Gastroesophageal sphincter (tissue), 4 donors: ENCODE results near the gene REM2. TPM values are rescaled to one million over a fixed set of nuclear protein-coding genes. Genes with fewer than 3 reads are reported as not detected.

Source experiments
- ATAC-seq: fragments of 150-250 bp; one replicate; pipeline ENCODE4 v1.9.1; 2016; ENCODE audit warnings: mild to moderate bottlenecking, moderate library complexity
- H3K27ac ChIP-seq, 4 donors: fragments of 200-600 bp; sonication (generic) in 3 of 4; 1 replicate in 3 of 4; 2 replicates in 1 of 4; pipeline ENCODE4 v1.5.1; 2016 to 2019
- H3K27me3 ChIP-seq: fragments of 200-600 bp; sonication (generic); one replicate; pipeline ENCODE4 v1.5.1; 2019
- H3K36me3 ChIP-seq, 2 donors: fragments of 200-600 bp; sonication (generic); one replicate each; pipeline ENCODE4 v1.5.1; 2019; ENCODE audit warnings: control low read depth in 1 of 2
- H3K4me1 ChIP-seq, 3 donors: fragments of 200-600 bp; sonication (generic); 1 replicate in 2 of 3; 2 replicates in 1 of 3; pipeline ENCODE4 v1.5.1; 2016 to 2019; ENCODE audit warnings: control low read depth in 2 of 3
- H3K4me3 ChIP-seq, 2 donors: fragments of 200-600 bp; sonication (generic); one replicate each; pipeline ENCODE4 v1.5.1; 2019; ENCODE audit warnings: mild to moderate bottlenecking in 1 of 2, moderate library complexity in 1 of 2
- H3K9me3 ChIP-seq, 3 donors: fragments of 200-600 bp; sonication (generic); one replicate each; pipeline ENCODE4 v1.5.1; 2017 to 2019; ENCODE audit warnings: control low read depth in 2 of 3
- CTCF ChIP-seq, 4 experiments: fragments of 200-600 bp in 2 of 4; fragments of 450-650 bp in 2 of 4; sonication (generic) in 1 of 4; IDR thresholded peaks; one replicate each; pipeline ENCODE4 v1.5.1; 2017 to 2019; ENCODE audit warnings: antibody characterized with exemption in 4 of 4, mild to moderate bottlenecking in 2 of 4, moderate library complexity in 2 of 4
- EP300 ChIP-seq: sonication (generic); formaldehyde crosslinking; IDR thresholded peaks from one replicate; pipeline ENCODE4 v1.6.1; 2017; ENCODE audit warnings: antibody characterized with exemption, mild to moderate bottlenecking
- POLR2A ChIP-seq, 2 donors: fragments of 450-650 bp; IDR thresholded peaks; one replicate each; pipeline ENCODE4 v1.6.1; 2017; ENCODE audit warnings: antibody characterized with exemption in 2 of 2, mild to moderate bottlenecking in 2 of 2, moderate library complexity in 1 of 2
- POLR2AphosphoS5 ChIP-seq: sonication (generic); formaldehyde crosslinking; IDR thresholded peaks from one replicate; pipeline ENCODE4 v1.6.1; 2017; ENCODE audit warnings: antibody characterized with exemption
- WGBS, 2 donors: methylation state at CpG; one replicate each; pipeline ENCODE4 v1.1.5; 2018; ENCODE audit warnings: low coverage in 1 of 2; 5-methylcytosine and 5-hydroxymethylcytosine counted together
- total RNA-seq, 4 donors: library from RNA; depleted of rRNA; stranded (reverse); fragments of >200 nt; gene quantifications; one replicate each; pipeline ENCODE4 v1.1.0, GENCODE V29; 2016

REM2 gene
- total RNA-seq, 4 donors from 2014 or later = 0.20 to 0.93 (median 0.47) TPM

DNA sequence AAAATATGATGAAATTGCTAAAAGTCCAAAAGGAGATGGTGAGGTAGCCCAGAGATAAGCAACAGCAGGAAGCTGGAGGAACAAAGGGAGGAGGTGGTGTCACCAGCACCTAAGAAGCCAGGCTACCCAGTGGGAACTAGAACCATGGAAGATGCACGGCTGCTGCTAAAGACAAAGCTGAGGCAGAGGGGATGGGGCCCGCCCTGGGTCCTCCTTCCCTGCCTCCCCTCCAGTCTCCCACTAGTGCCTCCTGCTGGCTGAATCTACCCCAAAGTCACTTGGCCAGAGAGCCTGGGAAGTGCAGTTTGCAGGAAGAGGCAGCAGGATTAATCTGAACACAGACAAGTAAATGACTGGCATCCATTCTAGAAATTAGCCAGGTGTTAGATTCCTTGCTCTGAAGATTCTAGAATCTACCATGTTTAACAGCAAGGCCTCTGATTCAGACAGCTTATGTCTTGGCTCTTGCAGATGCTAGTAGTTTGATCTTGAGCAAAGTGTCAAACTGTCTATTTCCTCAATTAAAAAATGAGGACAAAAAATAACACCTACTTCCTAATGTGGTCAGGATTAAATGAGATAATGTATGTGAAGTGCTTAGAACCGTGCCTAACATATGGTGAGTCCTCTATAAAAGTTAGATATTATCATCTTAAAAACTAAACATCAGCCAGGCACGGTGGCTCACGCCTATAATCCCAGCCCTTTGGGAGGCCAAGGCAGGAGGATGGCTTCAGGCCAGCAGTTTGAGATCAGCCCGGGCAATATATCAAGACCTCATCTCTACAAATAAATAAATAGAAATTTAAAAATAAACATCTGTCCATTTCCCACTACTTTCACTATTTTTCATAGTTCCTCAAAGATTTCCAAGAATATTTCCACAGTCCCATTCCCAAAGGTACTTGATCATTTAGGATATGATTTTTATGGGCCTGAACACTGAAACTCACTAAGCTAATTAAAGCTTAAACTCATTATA lies 17.3 kb upstream of the REM2 start:
- TF ChIP-seq EP300 (no peak), POLR2AphosphoS5 (no peak), POLR2A (IDR thresholded peaks at IDR 0.05) (no peak), CTCF (IDR thresholded peaks at IDR 0.05) (no peak)
- Histone ChIP-seq H3K36me3 (no peaks in the 10 kb centered on the region), H3K4me1 (peaks cover 4 to 27% (median 7%) of the 10 kb centered on the region in 3 donors), H3K9me3 (no peaks in the 10 kb centered on the region), H3K4me3 (no peak overlapping the region), H3K27me3 (no peaks in the 10 kb centered on the region), H3K27ac (no peak overlapping the region)
- 11 to 38% methylated on average over 4 to 6 of the region's 6 CpGs for WGBS, 2 donors
- no peak for ATAC-seq

DNA sequence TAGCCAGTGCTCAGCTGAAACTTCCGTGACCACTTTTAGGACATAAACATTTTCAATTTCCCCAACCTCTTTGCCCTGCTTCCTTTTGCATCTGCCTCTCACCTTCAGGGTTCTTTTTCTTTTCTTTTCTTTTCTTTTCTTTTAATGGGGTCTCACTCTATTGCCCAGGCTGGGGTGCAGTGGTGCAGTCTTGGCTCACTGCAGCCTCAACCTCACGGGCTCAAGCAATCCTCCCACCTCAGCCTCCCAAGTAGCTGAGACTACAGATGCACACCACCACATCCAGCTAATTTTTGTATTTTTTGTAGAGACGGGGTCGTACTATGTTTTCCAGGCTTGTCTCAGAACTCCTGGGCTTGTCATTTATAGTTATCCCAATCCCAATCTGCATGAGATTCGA lies 16.1 kb upstream of the REM2 start:
- no peak for ATAC-seq
- no peak overlapping the region for H3K27ac ChIP-seq
- no peaks in the 10 kb centered on the region for H3K27me3 ChIP-seq
- WGBS, 2 donors = 87 to 88% methylated on average over 3 to 5 of the region's 5 CpGs
- H3K9me3 ChIP-seq = no peaks in the 10 kb centered on the region
- no peak for TF ChIP-seq POLR2AphosphoS5
- no peak for TF ChIP-seq EP300
- no peak for TF ChIP-seq CTCF (IDR thresholded peaks at IDR 0.05)
- no peak for TF ChIP-seq POLR2A (IDR thresholded peaks at IDR 0.05)
- peaks cover 4 to 30% (median 7%) of the 10 kb centered on the region in 3 donors for H3K4me1 ChIP-seq
- H3K36me3 ChIP-seq = no peaks in the 10 kb centered on the region
- no peak overlapping the region for H3K4me3 ChIP-seq

GRCh38 chr14:22870811-22871223 lies 12.2 kb upstream of the REM2 start:
- 0 to 20% methylated on average over 1 of the region's 1 CpG for WGBS, 2 donors
- ATAC-seq = peak; percentile 30
- TF ChIP-seq CTCF (IDR thresholded peaks at IDR 0.05) (no peak), POLR2A (IDR thresholded peaks at IDR 0.05) (no peak), EP300 (no peak), POLR2AphosphoS5 (no peak)

DNA sequence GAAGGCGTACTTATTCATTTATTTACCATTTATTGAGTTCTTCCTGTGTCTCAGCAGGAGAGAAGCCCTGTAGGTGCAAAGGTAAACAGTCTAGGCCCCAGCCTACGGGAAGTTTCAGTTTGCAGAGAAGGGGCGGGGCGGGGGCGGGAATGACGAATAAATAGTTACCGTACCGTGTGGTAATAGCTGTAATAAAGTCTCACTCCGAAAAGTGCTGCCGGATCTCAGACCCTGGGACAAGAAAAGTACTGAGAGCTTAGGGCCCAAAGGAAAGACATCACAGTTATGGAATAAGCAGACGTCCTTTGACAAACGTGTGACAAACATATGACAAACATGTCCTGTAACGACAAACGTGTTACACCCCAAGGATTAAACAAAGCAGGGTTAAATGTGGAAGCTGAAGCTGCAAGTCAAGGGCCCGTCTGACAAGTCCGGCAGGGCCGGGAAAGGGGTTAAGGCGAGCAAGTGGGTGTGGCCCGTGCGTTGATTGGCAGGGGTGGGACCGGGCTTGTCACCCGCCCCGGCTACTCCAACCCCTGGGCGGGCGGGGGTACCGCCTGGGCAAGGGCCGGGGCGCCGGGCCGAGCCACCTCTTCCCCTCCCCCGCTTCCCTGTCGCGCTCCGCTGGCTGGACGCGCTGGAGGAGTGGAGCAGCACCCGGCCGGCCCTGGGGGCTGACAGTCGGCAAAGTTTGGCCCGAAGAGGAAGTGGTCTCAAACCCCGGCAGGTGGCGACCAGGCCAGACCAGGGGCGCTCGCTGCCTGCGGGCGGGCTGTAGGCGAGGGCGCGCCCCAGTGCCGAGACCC lies 11.6 kb upstream of the REM2 start, which contains the start of gene LRP10:
Gene LRP10, plus strand, starts transcription at position 517 of the 809 bp plus-strand sequence. CDS start 564 bp downstream, outside the sequence.
- Histone ChIP-seq H3K4me3 (peak within 1 kb of the TSS; percentile 71 to 98), H3K4me1 (peaks cover 4 to 62% (median 17%) of the 10 kb centered on the region in 3 donors), H3K27me3 (no peaks in the 10 kb centered on the region), H3K36me3 (peaks cover 0 to 35% of the 10 kb centered on the region in 2 donors), H3K27ac (peak within 1 kb of the TSS; percentile 94 to 100 (median 98)), H3K9me3 (no peaks in the 10 kb centered on the region)
- peak; percentile 92 for ATAC-seq
- TF ChIP-seq POLR2A (IDR thresholded peaks at IDR 0.05) (peak; percentile 73 to 83), CTCF (IDR thresholded peaks at IDR 0.05) (peak in 1 of 4 experiments; percentile 1), EP300 (no peak), POLR2AphosphoS5 (peak; percentile 78)
- WGBS, 2 donors = 0 to 1% methylated on average over 12 to 14 of the region's 50 CpGs

More at GRCh38 chr14:22870811-22871223, 12.2 kb upstream of the REM2 start:
- Histone ChIP-seq H3K4me1 (peaks cover 4 to 62% (median 17%) of the 10 kb centered on the region in 3 donors), H3K4me3 (peak overlapping the region; percentile 71 to 98), H3K27me3 (no peaks in the 10 kb centered on the region), H3K27ac (peak overlapping the region; percentile 94 to 100 (median 98)), H3K9me3 (no peaks in the 10 kb centered on the region), H3K36me3 (peaks cover 0 to 29% of the 10 kb centered on the region in 2 donors)
